ENCODE results near the gene AHSP.
"Not testable (repeated sequence)": the region's sequence is repeated elsewhere in the genome, so short reads cannot be mapped to it uniquely, and the experiment has no call there.

Gene AHSP

DNA sequence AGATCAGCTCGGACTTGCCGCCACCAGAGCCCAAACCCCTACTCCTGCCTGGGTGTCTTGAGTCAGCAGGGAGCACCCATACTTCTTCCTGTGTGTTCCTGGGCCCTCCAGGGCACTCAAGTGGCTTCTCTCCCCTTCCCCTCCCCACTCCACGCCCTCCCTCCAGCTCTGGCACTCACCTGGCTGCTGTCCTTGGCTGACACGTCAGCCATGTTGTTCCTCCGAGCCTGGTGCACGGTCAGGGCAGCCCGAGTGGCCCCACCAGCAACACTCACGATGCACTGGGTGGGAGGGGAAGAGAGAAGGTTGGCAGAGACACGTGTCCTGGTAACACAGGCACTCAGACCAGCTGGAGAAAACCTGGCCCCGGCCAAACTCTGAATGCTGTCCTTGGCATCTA is 31.0 kb upstream of the AHSP start:
- H3K36me3 ChIP-seq (ENCODE audit: control insufficient read depth, insufficient read depth, low read length): peaks cover 38% of the 10 kb centered on the region
- TF ChIP-seq, protein P1, sequence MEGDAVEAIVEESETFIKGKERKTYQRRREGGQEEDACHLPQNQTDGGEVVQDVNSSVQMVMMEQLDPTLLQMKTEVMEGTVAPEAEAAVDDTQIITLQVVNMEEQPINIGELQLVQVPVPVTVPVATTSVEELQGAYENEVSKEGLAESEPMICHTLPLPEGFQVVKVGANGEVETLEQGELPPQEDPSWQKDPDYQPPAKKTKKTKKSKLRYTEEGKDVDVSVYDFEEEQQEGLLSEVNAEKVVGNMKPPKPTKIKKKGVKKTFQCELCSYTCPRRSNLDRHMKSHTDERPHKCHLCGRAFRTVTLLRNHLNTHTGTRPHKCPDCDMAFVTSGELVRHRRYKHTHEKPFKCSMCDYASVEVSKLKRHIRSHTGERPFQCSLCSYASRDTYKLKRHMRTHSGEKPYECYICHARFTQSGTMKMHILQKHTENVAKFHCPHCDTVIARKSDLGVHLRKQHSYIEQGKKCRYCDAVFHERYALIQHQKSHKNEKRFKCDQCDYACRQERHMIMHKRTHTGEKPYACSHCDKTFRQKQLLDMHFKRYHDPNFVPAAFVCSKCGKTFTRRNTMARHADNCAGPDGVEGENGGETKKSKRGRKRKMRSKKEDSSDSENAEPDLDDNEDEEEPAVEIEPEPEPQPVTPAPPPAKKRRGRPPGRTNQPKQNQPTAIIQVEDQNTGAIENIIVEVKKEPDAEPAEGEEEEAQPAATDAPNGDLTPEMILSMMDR (IDR thresholded peaks at IDR 0.05; ENCODE audit: insufficient read depth, low read length, poor library complexity, severe bottlenecking): no peak
- DNase-seq (ENCODE audit: extremely low read depth, insufficient read length): no peak

DNA sequence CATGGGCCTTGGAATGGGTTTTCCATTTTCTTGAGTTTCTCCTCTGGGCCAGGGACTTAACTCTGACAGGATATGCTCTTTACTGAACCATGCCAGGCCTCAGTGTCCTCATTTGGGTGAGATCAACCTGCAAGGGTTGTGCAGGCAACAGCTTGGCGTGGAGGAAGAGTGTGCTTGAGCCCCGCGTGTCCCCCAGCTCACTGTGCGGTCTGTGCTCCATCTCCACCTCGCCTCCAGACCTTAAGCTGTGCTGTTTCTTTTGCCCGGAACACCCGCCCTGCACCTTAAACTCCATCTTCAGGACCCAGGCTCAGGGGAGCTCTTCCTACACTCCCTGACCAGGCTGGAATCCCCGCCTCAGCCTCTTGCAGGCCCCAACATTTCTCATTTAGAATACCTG is 29.2 kb upstream of the AHSP start:
- H3K4me3 ChIP-seq (replicated peaks; ENCODE audit: low read depth, low read length): no peak overlapping the region
- no peak for DNase-seq (ENCODE audit: extremely low read depth, insufficient read length)
- peaks cover 28% of the 10 kb centered on the region for H3K36me3 ChIP-seq (ENCODE audit: control insufficient read depth, insufficient read depth, low read length)
- TF ChIP-seq, protein P1 (IDR thresholded peaks at IDR 0.05; ENCODE audit: insufficient read depth, low read length, poor library complexity, severe bottlenecking): no peak
- H3K27me3 ChIP-seq (replicated peaks; ENCODE audit: control insufficient read depth, insufficient read depth, low read length): no peaks in the 10 kb centered on the region

More for the DNA sequence above, 31.0 kb upstream of the AHSP start:
- no peak overlapping the region for H3K4me3 ChIP-seq (replicated peaks; ENCODE audit: low read depth, low read length)
- H3K27me3 ChIP-seq (replicated peaks; ENCODE audit: control insufficient read depth, insufficient read depth, low read length): no peaks in the 10 kb centered on the region

DNA sequence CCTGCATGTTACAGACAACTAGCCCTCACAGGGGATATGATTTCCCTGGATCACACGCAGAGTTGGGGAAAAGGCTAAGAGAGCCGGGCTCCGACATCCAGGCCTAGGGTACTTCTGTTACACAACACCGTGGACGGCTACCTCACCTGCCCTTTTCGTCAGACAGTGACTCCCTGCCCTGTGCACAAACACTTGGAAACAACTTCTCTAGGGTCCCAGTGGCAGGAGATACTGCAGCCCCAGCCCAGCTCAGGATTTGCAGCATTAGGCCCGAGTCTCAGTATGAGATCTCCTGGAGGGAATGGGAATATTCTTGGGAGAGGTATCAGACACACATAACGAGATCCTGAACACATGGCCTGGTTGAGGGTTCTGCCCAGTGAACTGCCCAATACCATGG is 27.8 kb upstream of the AHSP start:
- H3K27me3 ChIP-seq (replicated peaks; ENCODE audit: control insufficient read depth, insufficient read depth, low read length): no peaks in the 10 kb centered on the region
- no peak overlapping the region for H3K4me3 ChIP-seq (replicated peaks; ENCODE audit: low read depth, low read length)
- DNase-seq (ENCODE audit: extremely low read depth, insufficient read length): no peak
- H3K36me3 ChIP-seq (ENCODE audit: control insufficient read depth, insufficient read depth, low read length): peaks cover 25% of the 10 kb centered on the region
- TF ChIP-seq, protein P1 (IDR thresholded peaks at IDR 0.05; ENCODE audit: insufficient read depth, low read length, poor library complexity, severe bottlenecking): no peak

DNA sequence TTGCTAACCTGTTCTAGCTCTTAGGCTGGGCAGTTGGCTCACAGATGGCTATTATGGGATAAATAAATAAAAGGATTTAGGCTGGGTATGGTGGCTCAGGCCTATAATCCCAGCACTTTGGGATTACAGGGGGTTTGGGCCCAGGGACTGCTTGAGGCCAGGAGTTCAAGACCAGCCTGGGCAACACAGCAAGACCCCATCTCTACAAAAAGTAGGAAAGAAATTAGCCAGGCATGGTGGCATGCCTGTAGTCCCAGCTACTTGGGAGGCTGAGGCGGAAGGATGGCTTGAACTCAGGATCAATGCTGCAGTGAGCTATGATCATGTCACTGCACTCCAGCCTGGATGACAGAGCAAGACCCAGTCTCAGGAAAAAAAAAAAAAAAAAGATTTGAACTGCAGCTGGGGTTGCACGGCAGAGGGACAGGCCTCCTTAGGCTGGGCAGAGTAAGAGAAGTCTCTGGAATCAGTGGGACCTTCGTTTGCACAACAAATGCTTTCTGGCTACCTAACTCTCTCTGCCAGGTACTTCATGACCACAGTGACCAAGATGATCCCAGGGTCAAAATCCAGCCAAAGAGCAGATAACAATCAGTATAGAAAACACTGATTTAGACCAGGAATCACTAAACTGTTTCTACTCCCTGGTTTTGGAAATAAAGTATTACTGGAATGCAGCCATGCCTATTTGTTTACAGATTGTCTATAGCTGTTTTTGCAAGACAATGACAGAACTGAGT is 26.3 kb upstream of the AHSP start:
- TF ChIP-seq, protein P1 (IDR thresholded peaks at IDR 0.05; ENCODE audit: insufficient read depth, low read length, poor library complexity, severe bottlenecking): no peak
- Histone ChIP-seq H3K27me3 (replicated peaks; ENCODE audit: control insufficient read depth, insufficient read depth, low read length) (no peaks in the 10 kb centered on the region), H3K4me3 (replicated peaks; ENCODE audit: low read depth, low read length) (no peak overlapping the region), H3K36me3 (ENCODE audit: control insufficient read depth, insufficient read depth, low read length) (peaks cover 16% of the 10 kb centered on the region)
- DNase-seq (ENCODE audit: extremely low read depth, insufficient read length): no peak

DNA sequence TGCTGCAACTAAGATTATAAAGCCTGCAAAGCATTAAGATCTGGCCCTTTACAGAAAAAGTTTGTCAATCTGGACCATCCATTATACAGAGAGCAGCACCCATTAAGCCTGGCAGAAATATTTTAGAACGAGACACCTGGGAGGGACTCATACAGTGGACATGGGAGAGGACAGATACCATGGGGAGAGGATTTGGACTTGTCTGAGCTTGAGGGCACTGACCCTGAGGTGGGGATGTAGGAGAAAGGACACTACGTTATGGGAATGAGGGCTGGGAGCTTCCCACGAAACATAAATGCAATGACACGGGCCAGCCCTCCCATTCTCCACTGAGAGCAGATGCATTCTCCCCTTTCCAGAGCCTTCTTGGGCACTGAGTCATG is 25.7 kb upstream of the AHSP start:
- no peaks in the 10 kb centered on the region for H3K27me3 ChIP-seq (replicated peaks; ENCODE audit: control insufficient read depth, insufficient read depth, low read length)
- no peak for DNase-seq (ENCODE audit: extremely low read depth, insufficient read length)
- no peak overlapping the region for H3K4me3 ChIP-seq (replicated peaks; ENCODE audit: low read depth, low read length)
- H3K36me3 ChIP-seq (ENCODE audit: control insufficient read depth, insufficient read depth, low read length): peaks cover 11% of the 10 kb centered on the region
- TF ChIP-seq, protein P1 (IDR thresholded peaks at IDR 0.05; ENCODE audit: insufficient read depth, low read length, poor library complexity, severe bottlenecking): no peak

DNA sequence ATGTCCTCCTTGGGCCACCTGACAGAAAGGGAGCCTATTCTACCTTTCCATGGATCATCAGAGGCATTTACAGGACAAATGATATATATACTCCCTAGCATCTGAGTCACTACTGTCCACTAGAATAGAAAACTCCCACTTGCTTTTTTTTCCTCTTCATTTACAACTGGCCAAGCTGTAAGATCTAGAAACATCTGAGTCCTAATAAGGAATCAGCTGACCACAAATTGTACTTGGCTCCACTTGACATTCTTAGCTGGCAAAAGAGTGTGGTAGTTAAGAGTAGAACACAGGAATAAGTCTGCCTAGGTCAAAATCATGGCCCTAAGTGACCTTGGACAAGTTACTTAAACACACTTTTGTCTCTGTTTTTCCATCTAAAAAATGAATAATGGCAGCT is 24.7 kb upstream of the AHSP start:
- no peak for DNase-seq (ENCODE audit: extremely low read depth, insufficient read length)
- Histone ChIP-seq H3K36me3 (ENCODE audit: control insufficient read depth, insufficient read depth, low read length) (peaks cover 9% of the 10 kb centered on the region), H3K27me3 (replicated peaks; ENCODE audit: control insufficient read depth, insufficient read depth, low read length) (no peaks in the 10 kb centered on the region), H3K4me3 (replicated peaks; ENCODE audit: low read depth, low read length) (no peak overlapping the region)
- TF ChIP-seq, protein P1 (IDR thresholded peaks at IDR 0.05; ENCODE audit: insufficient read depth, low read length, poor library complexity, severe bottlenecking): no peak

DNA sequence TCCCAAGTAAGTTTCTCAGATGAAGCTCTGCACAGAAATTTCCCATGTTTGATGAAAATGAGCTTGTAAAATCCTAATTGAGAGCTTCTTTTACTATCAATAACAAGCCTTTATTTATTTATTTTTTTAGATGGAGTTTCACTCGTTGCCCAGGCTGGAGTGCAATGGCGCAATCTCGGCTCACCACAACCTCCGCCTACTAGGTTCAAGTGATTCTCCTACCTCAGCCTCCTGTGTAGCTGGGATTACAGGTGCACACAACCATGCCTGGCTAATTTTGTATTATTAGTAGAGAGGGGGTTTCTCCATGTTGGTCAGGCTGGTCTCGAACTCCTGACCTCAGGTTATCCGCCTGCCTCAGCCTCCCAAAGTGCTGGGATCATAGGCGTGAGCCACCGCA is 24.1 kb upstream of the AHSP start:
- H3K4me3 ChIP-seq (replicated peaks; ENCODE audit: low read depth, low read length); H3K27me3 ChIP-seq (replicated peaks; ENCODE audit: control insufficient read depth, insufficient read depth, low read length); DNase-seq (ENCODE audit: extremely low read depth, insufficient read length); H3K36me3 ChIP-seq (ENCODE audit: control insufficient read depth, insufficient read depth, low read length): not testable (repeated sequence)

Measured in GM06990 (cell line).